H9 (cell line): ENCODE data around the gene LMOD1. TPM values are rescaled to one million over a fixed set of nuclear protein-coding genes. Genes with fewer than 3 reads are reported as not detected.
A peak's percentile ranks its signal among the peaks of the same experiment; 100 is the strongest.

Experiments used
- DNase-seq: peaks from one replicate; pipeline ENCODE4 v3.0.0-alpha.2; 2017
- H2AFZ ChIP-seq: one replicate; pipeline ENCODE4 v1.6.1; 2013; ENCODE audit warnings: mild to moderate bottlenecking, low read length, control low read depth, moderate library complexity
- H2AK5ac ChIP-seq: 2 replicates; pipeline ENCODE4 v1.6.1; 2013; ENCODE audit warnings: low read length, control low read depth, mixed read lengths; ENCODE audit not compliant: insufficient read length
- H2BK120ac ChIP-seq: one replicate; pipeline ENCODE4 v1.6.1; 2013; ENCODE audit warnings: low read depth, mild to moderate bottlenecking, low read length, control low read depth, inconsistent platforms; ENCODE audit not compliant: poor library complexity, severe bottlenecking
- H2BK12ac ChIP-seq: 2 replicates; pipeline ENCODE4 v1.6.1; 2013; ENCODE audit warnings: low read length, control low read depth, mixed read lengths, low read depth; ENCODE audit not compliant: insufficient read length
- H2BK15ac ChIP-seq: 2 replicates; pipeline ENCODE4 v1.6.1; 2013; ENCODE audit warnings: low read depth, low read length, control low read depth
- H2BK20ac ChIP-seq: one replicate; pipeline ENCODE4 v1.6.1; 2013; ENCODE audit warnings: low read depth, mild to moderate bottlenecking, low read length, control low read depth, inconsistent platforms; ENCODE audit not compliant: poor library complexity, severe bottlenecking
- H2BK5ac ChIP-seq: 2 replicates; pipeline ENCODE4 v1.6.1; 2013; ENCODE audit warnings: low read length, control low read depth, mixed read lengths; ENCODE audit not compliant: insufficient read length
- H3K14ac ChIP-seq: 2 replicates; pipeline ENCODE4 v1.6.1; 2013; ENCODE audit warnings: low read length, control low read depth; ENCODE audit not compliant: insufficient read depth
- H3K18ac ChIP-seq: 2 replicates; pipeline ENCODE4 v1.6.1; 2013; ENCODE audit warnings: low read depth, mild to moderate bottlenecking, mixed read lengths, low read length, control low read depth; ENCODE audit not compliant: insufficient read length
- H3K23ac ChIP-seq: 2 replicates; pipeline ENCODE4 v1.6.1; 2013; ENCODE audit warnings: low read length, control low read depth, mixed read lengths, low read depth; ENCODE audit not compliant: insufficient read length
- H3K23me2 ChIP-seq: 2 replicates; pipeline ENCODE4 v1.6.1; 2013; ENCODE audit warnings: low read depth, mild to moderate bottlenecking, mixed read lengths, low read length, control low read depth; ENCODE audit not compliant: insufficient read length, poor library complexity, severe bottlenecking
- H3K27ac ChIP-seq: 2 replicates; pipeline ENCODE4 v1.5.1; 2013; ENCODE audit warnings: low read length, control low read depth, mixed read lengths, low read depth; ENCODE audit not compliant: insufficient read length
- H3K27me3 ChIP-seq: 2 replicates; pipeline ENCODE4 v1.6.1; 2013; ENCODE audit warnings: low read length, control low read depth, inconsistent platforms; ENCODE audit not compliant: insufficient read depth
- H3K4ac ChIP-seq: 2 replicates; pipeline ENCODE4 v1.6.1; 2013; ENCODE audit warnings: low read depth, mild to moderate bottlenecking, control low read depth, inconsistent platforms, low read length, moderate library complexity
- H3K4me1 ChIP-seq: 2 replicates; pipeline ENCODE4 v1.6.1; 2013; ENCODE audit warnings: low read length, control low read depth, inconsistent platforms; ENCODE audit not compliant: insufficient read depth
- H3K4me2 ChIP-seq: 2 replicates; pipeline ENCODE4 v1.6.1; 2013; ENCODE audit warnings: low read length, control low read depth, mixed read lengths; ENCODE audit not compliant: insufficient read length, insufficient read depth
- H3K56ac ChIP-seq: 2 replicates; pipeline ENCODE4 v1.6.1; 2013; ENCODE audit warnings: low read depth, mild to moderate bottlenecking, mixed read lengths, low read length, control low read depth; ENCODE audit not compliant: insufficient read length
- H3K79me1 ChIP-seq: 2 replicates; pipeline ENCODE4 v1.6.1; 2013; ENCODE audit warnings: low read depth, mild to moderate bottlenecking, moderate library complexity, low read length, control low read depth, inconsistent platforms; ENCODE audit not compliant: insufficient read depth, poor library complexity, severe bottlenecking
- H3K79me2 ChIP-seq: 2 replicates; pipeline ENCODE4 v1.6.1; 2013; ENCODE audit warnings: low read length, control low read depth, inconsistent platforms; ENCODE audit not compliant: insufficient read depth
- H3K9ac ChIP-seq: 2 replicates; pipeline ENCODE4 v1.6.1; 2013; ENCODE audit warnings: low read length, control low read depth, mixed read lengths; ENCODE audit not compliant: insufficient read length; ENCODE audit errors: extremely low read depth
- H3K9me3 ChIP-seq: one replicate; pipeline ENCODE4 v1.6.1; 2013; ENCODE audit warnings: low read depth, low read length, inconsistent platforms; ENCODE audit not compliant: control insufficient read depth
- H3T11ph ChIP-seq: one replicate; pipeline ENCODE4 v1.6.1; 2013; ENCODE audit warnings: mild to moderate bottlenecking, low read length, control low read depth, inconsistent platforms
- H4K20me1 ChIP-seq: one replicate; pipeline ENCODE4 v1.6.1; 2013; ENCODE audit not compliant: control insufficient read depth, insufficient read length, insufficient read depth
- H4K5ac ChIP-seq: 2 replicates; pipeline ENCODE4 v1.6.1; 2013; ENCODE audit warnings: low read depth, mild to moderate bottlenecking, mixed read lengths, low read length, control low read depth; ENCODE audit not compliant: insufficient read length
- H4K8ac ChIP-seq: replicated peaks from 2 replicates; pipeline ENCODE4 v1.6.1; 2013; ENCODE audit warnings: low read length, control low read depth, mixed read lengths, low read depth; ENCODE audit not compliant: insufficient read length
- H4K91ac ChIP-seq: 2 replicates; pipeline ENCODE4 v1.6.1; 2013; ENCODE audit warnings: low read depth, mild to moderate bottlenecking, moderate library complexity, mixed read lengths, low read length, control low read depth; ENCODE audit not compliant: insufficient read length
- H3K27ac Mint-ChIP-seq, 3 experiments: 2 replicates in 2 of 3; 3 replicates in 1 of 3; pipeline ENCODE4 v1.8.0; 2020 to 2021; ENCODE audit warnings: mixed read lengths in 3 of 3, mild to moderate bottlenecking in 1 of 3, moderate library complexity in 1 of 3
- H3K27me3 Mint-ChIP-seq: 2 replicates; pipeline ENCODE4 v1.8.0; 2021; ENCODE audit warnings: low read depth, mild to moderate bottlenecking, moderate library complexity, mixed read lengths
- H3K36me3 Mint-ChIP-seq, 3 experiments: 2 replicates in 2 of 3; 3 replicates in 1 of 3; pipeline ENCODE4 v1.8.0; 2020 to 2021; ENCODE audit warnings: low read depth in 3 of 3, mixed read lengths in 3 of 3; ENCODE audit not compliant: insufficient read depth in 1 of 3
- H3K4me1 Mint-ChIP-seq, 2 experiments: 2 replicates each; pipeline ENCODE4 v1.8.0; 2020; ENCODE audit warnings: mixed read lengths in 2 of 2
- H3K4me3 Mint-ChIP-seq, 2 experiments: 2 replicates in 1 of 2; 3 replicates in 1 of 2; pipeline ENCODE4 v1.8.0; 2020 to 2021; ENCODE audit warnings: mild to moderate bottlenecking in 2 of 2, mixed read lengths in 2 of 2, moderate library complexity in 1 of 2
- H3K9me3 Mint-ChIP-seq, 2 experiments: 2 replicates in 1 of 2; 3 replicates in 1 of 2; pipeline ENCODE4 v1.8.0; 2020; ENCODE audit warnings: mild to moderate bottlenecking in 2 of 2, mixed read lengths in 2 of 2, moderate library complexity in 1 of 2
- CTCF ChIP-seq: fragments of 200-600 bp; sonication (generic); conservative IDR thresholded peaks from 3 replicates; pipeline ENCODE4 v1.8.0; 2021; ENCODE audit warnings: antibody characterized with exemption, mild to moderate bottlenecking
- WGBS: extraction: QIAGEN DNeasy Blood & Tissue Kit; methylation state at CpG from one replicate; pipeline ENCODE4 v1.1.7; 2013; ENCODE audit warnings: missing lambda C conversion rate, low lambda C conversion rate, mixed read lengths; ENCODE audit not compliant: insufficient read length; ENCODE audit errors: extremely low coverage; 5-methylcytosine and 5-hydroxymethylcytosine counted together
- total RNA-seq: library from RNA; stranded (reverse); gene quantifications from 2 replicates; pipeline ENCODE4 v1.2.1, GENCODE V29; 2021

LMOD1 gene
- total RNA-seq, 1 experiment from 2014 or later = 0.31 TPM

- H2AK5ac ChIP-seq = no peak overlapping the region
- DNase-seq = no peak
- H3K4me2 ChIP-seq = no peak overlapping the region
These were observed 34.3 kb downstream of the LMOD1 start for GRCh38 chr1:201911826-201912571.

More at GRCh38 chr1:201911826-201912571, 34.3 kb downstream of the LMOD1 start:
- H3K56ac ChIP-seq = no peak overlapping the region
- Mint-ChIP-seq H3K27ac (peak overlapping the region in 2 of 3 experiments; percentile 14 to 59; a peak in 3 of 7 replicates), H3K4me3 (no peak overlapping the region), H3K36me3 (no peaks in the 10 kb centered on the region), H3K4me1 (peaks cover 9 to 16% of the 10 kb centered on the region in 2 experiments), H3K9me3 (no peaks in the 10 kb centered on the region), H3K27me3 (peaks cover 1% of the 10 kb centered on the region)
- no peak overlapping the region for H2BK120ac ChIP-seq
- no peak overlapping the region for H2BK20ac ChIP-seq
- no peak overlapping the region for H4K91ac ChIP-seq
- no peaks in the 10 kb centered on the region for H4K20me1 ChIP-seq
- no peak overlapping the region for H2BK12ac ChIP-seq
- WGBS = no CpG with 5 or more reads among the region's 4 CpGs
- no peak overlapping the region for H4K8ac ChIP-seq
- H2BK5ac ChIP-seq = no peak overlapping the region
- H3K4me1 ChIP-seq = no peaks in the 10 kb centered on the region
- H3K18ac ChIP-seq = no peak overlapping the region
- no peak overlapping the region for H3K14ac ChIP-seq
- no peaks in the 10 kb centered on the region for H3K79me1 ChIP-seq
- H2AFZ ChIP-seq = no peak overlapping the region
- H3K4ac ChIP-seq = no peak overlapping the region
- H3K79me2 ChIP-seq = no peaks in the 10 kb centered on the region
- no peak overlapping the region for H3T11ph ChIP-seq
- no peak overlapping the region for H2BK15ac ChIP-seq
- no peak overlapping the region for H3K23ac ChIP-seq
- no peak overlapping the region for H4K5ac ChIP-seq
- H3K27me3 ChIP-seq = no peaks in the 10 kb centered on the region
- H3K23me2 ChIP-seq = no peaks in the 10 kb centered on the region
- H3K9me3 ChIP-seq = no peaks in the 10 kb centered on the region
- H3K9ac ChIP-seq = no peak overlapping the region
- no peak overlapping the region for H3K27ac ChIP-seq
- no peak for TF ChIP-seq CTCF
